Fibroblast of lung (primary cell): ENCODE data around the gene ACTL6B. TPM values are rescaled to one million over a fixed set of nuclear protein-coding genes. Genes with fewer than 3 reads are reported as not detected.

Experiments
- DNase-seq, 2 donors: peaks; one replicate each; pipeline versions ENCODE4 v3.0.0 to v3.0.0-alpha.2; 2010; ENCODE audit warnings: low read depth in 2 of 2
- H2AFZ ChIP-seq: 2 replicates; pipeline ENCODE4 v1.5.1; 2012; ENCODE audit warnings: low read length, control low read depth, inconsistent platforms
- H3K27ac ChIP-seq: 2 replicates; pipeline ENCODE4 v1.5.1; 2011; ENCODE audit warnings: low read length, control low read depth; ENCODE audit not compliant: insufficient read depth
- H3K27me3 ChIP-seq: 2 replicates; pipeline ENCODE4 v1.5.1; 2011; ENCODE audit warnings: mild to moderate bottlenecking, low read length; ENCODE audit not compliant: control insufficient read depth, insufficient read depth
- H3K36me3 ChIP-seq: 2 replicates; pipeline ENCODE4 v1.5.1; 2011; ENCODE audit warnings: low read length; ENCODE audit not compliant: control insufficient read depth, insufficient read depth
- H3K4me1 ChIP-seq: 2 replicates; pipeline ENCODE4 v1.5.1; 2011; ENCODE audit warnings: low read length; ENCODE audit not compliant: control insufficient read depth, insufficient read depth; ENCODE audit errors: extremely low read depth
- H3K4me2 ChIP-seq: 2 replicates; pipeline ENCODE4 v1.5.1; 2011; ENCODE audit warnings: low read length, control low read depth; ENCODE audit not compliant: insufficient read depth; ENCODE audit errors: extremely low read depth
- H3K4me3 ChIP-seq, 4 experiments: fragments of 200-600 bp in 1 of 4; sonication (generic) in 1 of 4; replicated peaks in 1 of 4; 2 replicates each; pipeline ENCODE4 v1.5.1; 2011 to 2016; ENCODE audit warnings: low read length in 4 of 4, low read depth in 3 of 4, mild to moderate bottlenecking in 3 of 4, control low read depth in 2 of 4, inconsistent platforms in 1 of 4, mixed read lengths in 1 of 4; ENCODE audit not compliant: insufficient read depth in 1 of 4; ENCODE audit errors: control extremely low read depth in 1 of 4
- H3K79me2 ChIP-seq: 2 replicates; pipeline ENCODE4 v1.5.1; 2012; ENCODE audit warnings: mild to moderate bottlenecking, low read length, inconsistent platforms; ENCODE audit not compliant: control insufficient read depth, insufficient read depth
- H3K9ac ChIP-seq: 2 replicates; pipeline ENCODE4 v1.5.1; 2011; ENCODE audit warnings: mild to moderate bottlenecking, low read length, control low read depth; ENCODE audit not compliant: insufficient read depth
- H3K9me3 ChIP-seq: 2 replicates; pipeline ENCODE4 v1.5.1; 2012; ENCODE audit warnings: low read depth, low read length; ENCODE audit not compliant: control insufficient read depth, insufficient read depth
- H4K20me1 ChIP-seq: 2 replicates; pipeline ENCODE4 v1.5.1; 2011; ENCODE audit warnings: low read length; ENCODE audit not compliant: control insufficient read depth, insufficient read depth; ENCODE audit errors: extremely low read depth
- CTCF ChIP-seq, 2 donors: IDR thresholded peaks in 1 of 2; conservative IDR thresholded peaks in 1 of 2; 1 replicate in 1 of 2; 2 replicates in 1 of 2; pipeline ENCODE4 v1.5.1; 2011 to 2012; ENCODE audit warnings: low read length in 2 of 2, control low read depth in 1 of 2, inconsistent platforms in 1 of 2, low read depth in 1 of 2, mild to moderate bottlenecking in 1 of 2
- EZH2 ChIP-seq: IDR thresholded peaks from 2 replicates; pipeline ENCODE4 v1.5.1; 2012; ENCODE audit warnings: low read length, control low read depth, mild to moderate bottlenecking; ENCODE audit errors: missing control alignments
- polyA plus RNA-seq, 2 donors: library from polyadenylated mRNA; depleted of rRNA in 1 of 2; stranded (reverse) in 1 of 2; unstranded in 1 of 2; fragments of >200 nt; gene quantifications; 2 replicates each; pipeline ENCODE4 v1.2.1, GENCODE V29; 2011 to 2012; ENCODE audit warnings: missing spikeins in 1 of 2
- total RNA-seq: library from RNA; depleted of rRNA; stranded (reverse); fragments of >200 nt; gene quantifications from 2 replicates; pipeline ENCODE4 v1.2.1, GENCODE V29; 2014

Gene ACTL6B
- total and polyA plus RNA-seq, 2 donors (not counting 1 experiment from before 2014, with no cell fraction given), result not detected

- Histone ChIP-seq H3K4me3 (no peak overlapping the region), H3K27ac (no peak overlapping the region), H3K27me3 (no peaks in the 10 kb centered on the region), H3K9me3 (no peaks in the 10 kb centered on the region), H2AFZ (no peak overlapping the region), H3K4me1 (peaks cover 8% of the 10 kb centered on the region), H3K9ac (no peak overlapping the region), H3K36me3 (peaks cover 46% of the 10 kb centered on the region), H3K79me2 (peaks cover 23% of the 10 kb centered on the region), H4K20me1 (no peaks in the 10 kb centered on the region), H3K4me2 (no peak overlapping the region)
- no peak for DNase-seq
- no peak for TF ChIP-seq CTCF (conservative IDR thresholded peaks at IDR 0.05 in 1 of 2, IDR thresholded peaks at IDR 0.05 in 1 of 2; ENCODE audit: low read depth in 1 of 2, low read length in 2 of 2)
- TF ChIP-seq EZH2, result no peak
These were observed 29.4 kb upstream of the ACTL6B start for GRCh38 chr7:100685631-100686145.

- TF ChIP-seq CTCF (conservative IDR thresholded peaks at IDR 0.05 in 1 of 2, IDR thresholded peaks at IDR 0.05 in 1 of 2; ENCODE audit: low read depth in 1 of 2, low read length in 2 of 2), result no peak
- no peak for DNase-seq
- peaks cover 46% of the 10 kb centered on the region for H3K36me3 ChIP-seq
- no peak overlapping the region for H3K4me3 ChIP-seq
- H3K4me2 ChIP-seq, result no peak overlapping the region
- H3K4me1 ChIP-seq, result peaks cover 12% of the 10 kb centered on the region
- no peak overlapping the region for H2AFZ ChIP-seq
- no peaks in the 10 kb centered on the region for H3K27me3 ChIP-seq
- H3K79me2 ChIP-seq, result peaks cover 19% of the 10 kb centered on the region
- no peaks in the 10 kb centered on the region for H3K9me3 ChIP-seq
- H4K20me1 ChIP-seq, result no peaks in the 10 kb centered on the region
- H3K9ac ChIP-seq, result no peak overlapping the region
- H3K27ac ChIP-seq, result no peak overlapping the region
These were observed 28.9 kb upstream of the ACTL6B start for GRCh38 chr7:100685049-100685605.

- TF ChIP-seq EZH2 (no peak), CTCF (conservative IDR thresholded peaks at IDR 0.05 in 1 of 2, IDR thresholded peaks at IDR 0.05 in 1 of 2; ENCODE audit: low read depth in 1 of 2, low read length in 2 of 2) (no peak)
These were observed 28.3 kb upstream of the ACTL6B start for GRCh38 chr7:100684534-100685042.

More at GRCh38 chr7:100684534-100685042, 28.3 kb upstream of the ACTL6B start:
- Histone ChIP-seq H3K27me3 (no peaks in the 10 kb centered on the region), H3K9ac (no peak overlapping the region), H3K4me3 (no peak overlapping the region), H2AFZ (no peak overlapping the region), H3K36me3 (peaks cover 46% of the 10 kb centered on the region), H3K4me2 (no peak overlapping the region), H3K27ac (no peak overlapping the region), H3K9me3 (no peaks in the 10 kb centered on the region), H4K20me1 (no peaks in the 10 kb centered on the region), H3K79me2 (peaks cover 14% of the 10 kb centered on the region), H3K4me1 (peaks cover 12% of the 10 kb centered on the region)
- DNase-seq, result no peak
